Activated CD4-positive, CD25-positive, alpha-beta regulatory T cell treated with anti-CD3 and anti-CD28 coated beads, Interleukin-2, amount 50 U/mL, for 24 hours (primary cell): Measurements from ENCODE around the gene L3MBTL3.

Source experiments
- ATAC-seq, 2 donors: fragments of 150-1000 bp; cut with Tn5 transposase; one replicate each; pipeline ENCODE4 v1.10.0; 2021; ENCODE audit warnings: mild to moderate bottlenecking in 1 of 2, moderate library complexity in 1 of 2

Gene L3MBTL3

DNA sequence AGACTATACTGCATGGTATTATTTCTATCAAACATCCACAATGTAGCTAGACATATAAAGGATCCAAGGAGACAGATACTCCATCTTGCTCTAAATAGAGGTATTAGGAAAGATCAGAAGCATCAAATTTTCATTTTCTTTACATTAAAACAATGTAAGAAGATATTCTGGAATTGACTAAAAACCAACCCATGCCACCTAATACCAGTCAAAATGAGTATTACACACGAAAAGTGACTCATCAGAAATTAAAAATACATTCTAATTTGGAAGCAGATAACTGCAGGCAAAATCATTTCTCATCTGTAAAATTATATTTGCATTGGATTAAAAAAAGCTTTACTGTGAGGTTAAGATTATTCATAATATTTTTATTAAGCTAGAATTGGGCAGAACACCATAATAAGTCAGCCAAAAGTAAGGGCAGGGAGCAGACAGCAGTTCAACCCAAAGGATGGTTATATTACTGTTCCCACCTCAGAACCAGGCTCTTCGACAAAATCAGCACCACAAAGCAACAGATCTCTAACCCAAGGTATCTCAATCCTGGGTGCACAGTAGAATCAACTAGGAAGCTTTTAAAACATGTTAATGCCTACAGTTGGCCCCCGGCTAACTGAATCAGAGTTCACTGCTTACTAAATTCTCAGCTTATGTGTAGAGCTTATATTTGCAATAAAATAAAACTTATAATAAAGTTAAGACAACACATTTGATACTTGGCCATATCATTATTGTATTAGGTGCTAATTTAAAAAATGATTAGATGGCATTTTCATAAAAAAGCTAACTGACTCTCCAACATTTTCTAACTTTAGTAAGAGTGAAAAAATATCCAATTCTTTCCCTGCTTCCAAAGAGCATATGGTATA is 169.2 kb downstream of the L3MBTL3 start:
- peak; percentile 66 to 79 for ATAC-seq

GRCh38 chr6:130188207-130188899 is 170.0 kb downstream of the L3MBTL3 start:
- no peak for ATAC-seq

- ATAC-seq = no peak
Measured at GRCh38 chr6:130189531-130190397, 171.4 kb downstream of the L3MBTL3 start.
